Lung (tissue), 12 donors: ENCODE results near the gene WSCD2. TPM values are rescaled to one million over a fixed set of nuclear protein-coding genes. Genes with fewer than 3 reads are reported as not detected.

Source experiments
- ATAC-seq: fragments of 200-7000 bp; cut with Tn5 transposase; one replicate; pipeline ENCODE4 v1.9.1; 2020; ENCODE audit warnings: moderate number of reproducible peaks; ENCODE audit not compliant: insufficient read depth, low FRiP score
- DNase-seq, 3 donors: peaks; one replicate each; pipeline ENCODE4 v3.0.0-alpha.2; 2013 to 2017
- H3K27ac ChIP-seq, 2 donors: one replicate each; pipeline ENCODE4 v1.5.1; 2013; ENCODE audit warnings: mild to moderate bottlenecking in 2 of 2, moderate library complexity in 2 of 2, control low read depth in 1 of 2, inconsistent platforms in 1 of 2, low read depth in 1 of 2, low read length in 1 of 2
- H3K27me3 ChIP-seq, 3 donors: one replicate each; pipeline ENCODE4 v1.5.1; 2013; ENCODE audit warnings: low read length in 2 of 3; ENCODE audit not compliant: control insufficient read depth in 3 of 3, insufficient read depth in 3 of 3
- H3K36me3 ChIP-seq, 4 donors: one replicate each; pipeline ENCODE4 v1.5.1; 2013; ENCODE audit warnings: low read length in 4 of 4, mild to moderate bottlenecking in 1 of 4, moderate library complexity in 1 of 4; ENCODE audit not compliant: control insufficient read depth in 4 of 4, insufficient read depth in 4 of 4
- H3K4me1 ChIP-seq, 5 donors: one replicate each; pipeline ENCODE4 v1.5.1; 2013; ENCODE audit warnings: low read length in 5 of 5, mild to moderate bottlenecking in 2 of 5, moderate library complexity in 1 of 5; ENCODE audit not compliant: control insufficient read depth in 5 of 5, insufficient read depth in 5 of 5
- H3K4me3 ChIP-seq: one replicate; pipeline ENCODE4 v1.5.1; 2013; ENCODE audit warnings: mild to moderate bottlenecking, control low read depth, moderate library complexity
- H3K9ac ChIP-seq, 2 donors: one replicate each; pipeline ENCODE4 v1.5.1; 2013; ENCODE audit warnings: low read length in 2 of 2, control low read depth in 1 of 2; ENCODE audit not compliant: insufficient read depth in 1 of 2
- H3K9me3 ChIP-seq, 4 donors: one replicate each; pipeline ENCODE4 v1.5.1; 2013; ENCODE audit warnings: low read length in 3 of 4, mild to moderate bottlenecking in 1 of 4, moderate library complexity in 1 of 4; ENCODE audit not compliant: control insufficient read depth in 4 of 4, insufficient read depth in 3 of 4
- CTCF ChIP-seq: IDR thresholded peaks from 2 replicates; pipeline ENCODE4 v1.5.1; 2012; ENCODE audit warnings: mild to moderate bottlenecking; ENCODE audit errors: control extremely low read depth, extremely low read depth
- WGBS, 2 donors: extraction: QIAGEN DNeasy Blood & Tissue Kit; methylation state at CpG; one replicate each; pipeline ENCODE4 v1.1.7; 2013; 5-methylcytosine and 5-hydroxymethylcytosine counted together
- polyA plus RNA-seq, 2 donors: library from polyadenylated mRNA; stranded (reverse); fragments of 200-250 nt; gene quantifications; one replicate each; pipeline ENCODE4 v1.2.1, GENCODE V29; 2013
- total RNA-seq, 2 donors: library from RNA; depleted of rRNA in 1 of 2; stranded (reverse); fragments of >200 nt in 1 of 2; gene quantifications; one replicate each; pipeline ENCODE4 v1.2.1, GENCODE V29; 2014 to 2021
- donor health status: control.
- donor health status: control.
- donor health status: Bipolar disorder and iron deficiency.
- donor health status: healthy.
- donor health status: DM: yes; HTN: yes; CAD: no.

Gene WSCD2
- total and polyA plus RNA-seq, 4 donors = 0.02 to 1.8 (median 0.40) TPM

- Histone ChIP-seq H3K36me3 (no peaks in the 10 kb centered on the region), H3K9ac (no peak overlapping the region), H3K27me3 (no peaks in the 10 kb centered on the region), H3K4me3 (no peak overlapping the region), H3K9me3 (peaks cover 0 to 2% (median 0%) of the 10 kb centered on the region in 4 donors), H3K27ac (no peak overlapping the region), H3K4me1 (no peaks in the 10 kb centered on the region)
- DNase-seq = no peak
- no peak for ATAC-seq
- no peak for TF ChIP-seq CTCF
- WGBS, 2 donors = 54 to 57% methylated on average over 4 of the region's 4 CpGs
Observed at GRCh38 chr12:108198043-108198442, 69.0 kb downstream of the WSCD2 start.

- Histone ChIP-seq H3K27me3 (no peaks in the 10 kb centered on the region), H3K4me1 (no peaks in the 10 kb centered on the region), H3K9ac (no peak overlapping the region), H3K9me3 (peaks cover 0 to 8% (median 0%) of the 10 kb centered on the region in 4 donors), H3K4me3 (no peak overlapping the region), H3K36me3 (no peaks in the 10 kb centered on the region), H3K27ac (no peak overlapping the region)
- 83 to 84% methylated on average over 5 of the region's 5 CpGs for WGBS, 2 donors
- TF ChIP-seq CTCF = no peak
- no peak for ATAC-seq
- no peak for DNase-seq
Observed at GRCh38 chr12:108199106-108199505, 70.0 kb downstream of the WSCD2 start.

GRCh38 chr12:108201808-108202207 lies 72.7 kb downstream of the WSCD2 start:
- no peak overlapping the region for H3K4me3 ChIP-seq
- H3K27ac ChIP-seq = no peak overlapping the region
- no peaks in the 10 kb centered on the region for H3K4me1 ChIP-seq
- no peaks in the 10 kb centered on the region for H3K27me3 ChIP-seq
- no peak for TF ChIP-seq CTCF
- ATAC-seq = no peak
- H3K9me3 ChIP-seq = peaks cover 0 to 8% (median 0%) of the 10 kb centered on the region in 4 donors
- no peak overlapping the region for H3K9ac ChIP-seq
- WGBS, 2 donors = 39 to 44% methylated on average over 6 of the region's 6 CpGs
- DNase-seq = no peak
- no peaks in the 10 kb centered on the region for H3K36me3 ChIP-seq
